ENCODE measurements around the gene CETN1.

- no peak for TF ChIP-seq ZBTB8A (CRISPR knock-in tag; IDR thresholded peaks at IDR 0.05; ENCODE audit: borderline replicate concordance, low read depth)
- TF ChIP-seq, protein P1, sequence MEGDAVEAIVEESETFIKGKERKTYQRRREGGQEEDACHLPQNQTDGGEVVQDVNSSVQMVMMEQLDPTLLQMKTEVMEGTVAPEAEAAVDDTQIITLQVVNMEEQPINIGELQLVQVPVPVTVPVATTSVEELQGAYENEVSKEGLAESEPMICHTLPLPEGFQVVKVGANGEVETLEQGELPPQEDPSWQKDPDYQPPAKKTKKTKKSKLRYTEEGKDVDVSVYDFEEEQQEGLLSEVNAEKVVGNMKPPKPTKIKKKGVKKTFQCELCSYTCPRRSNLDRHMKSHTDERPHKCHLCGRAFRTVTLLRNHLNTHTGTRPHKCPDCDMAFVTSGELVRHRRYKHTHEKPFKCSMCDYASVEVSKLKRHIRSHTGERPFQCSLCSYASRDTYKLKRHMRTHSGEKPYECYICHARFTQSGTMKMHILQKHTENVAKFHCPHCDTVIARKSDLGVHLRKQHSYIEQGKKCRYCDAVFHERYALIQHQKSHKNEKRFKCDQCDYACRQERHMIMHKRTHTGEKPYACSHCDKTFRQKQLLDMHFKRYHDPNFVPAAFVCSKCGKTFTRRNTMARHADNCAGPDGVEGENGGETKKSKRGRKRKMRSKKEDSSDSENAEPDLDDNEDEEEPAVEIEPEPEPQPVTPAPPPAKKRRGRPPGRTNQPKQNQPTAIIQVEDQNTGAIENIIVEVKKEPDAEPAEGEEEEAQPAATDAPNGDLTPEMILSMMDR (CRISPR knock-in tag; IDR thresholded peaks at IDR 0.05), result no peak
- no peak for TF ChIP-seq FOXP1 (IDR thresholded peaks at IDR 0.05)
- TF ChIP-seq FOXP1 (CRISPR knock-in tag; IDR thresholded peaks at IDR 0.05), result no peak
- no peak for TF ChIP-seq ZNF549 (CRISPR knock-in tag; IDR thresholded peaks at IDR 0.05)
- TF ChIP-seq, protein P2, sequence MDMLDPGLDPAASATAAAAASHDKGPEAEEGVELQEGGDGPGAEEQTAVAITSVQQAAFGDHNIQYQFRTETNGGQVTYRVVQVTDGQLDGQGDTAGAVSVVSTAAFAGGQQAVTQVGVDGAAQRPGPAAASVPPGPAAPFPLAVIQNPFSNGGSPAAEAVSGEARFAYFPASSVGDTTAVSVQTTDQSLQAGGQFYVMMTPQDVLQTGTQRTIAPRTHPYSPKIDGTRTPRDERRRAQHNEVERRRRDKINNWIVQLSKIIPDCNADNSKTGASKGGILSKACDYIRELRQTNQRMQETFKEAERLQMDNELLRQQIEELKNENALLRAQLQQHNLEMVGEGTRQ (IDR thresholded peaks at IDR 0.05; ENCODE audit: low read depth, low read length), result no peak
- TF ChIP-seq, protein P2 (CRISPR knock-in tag; IDR thresholded peaks at IDR 0.05; ENCODE audit: borderline replicate concordance), result no peak
- no peak for TF ChIP-seq FOSL2 (CRISPR knock-in tag; IDR thresholded peaks at IDR 0.05)
Measured at GRCh38 chr18:595068-595467, 14.9 kb downstream of the CETN1 start.

Measured in HepG2 (cell line).